Panc1 (cell line): Measurements from ENCODE around the gene ZMYND12.

ENCODE experiments used
- POLR2AphosphoS5 ChIP-seq: IDR thresholded peaks from 2 replicates; pipeline ENCODE4 v1.6.1; 2012; ENCODE audit warnings: mild to moderate bottlenecking, low read depth, low read length, moderate library complexity
- SIN3A ChIP-seq: IDR thresholded peaks from 2 replicates; pipeline ENCODE4 v1.6.1; 2012; ENCODE audit warnings: low read depth, mild to moderate bottlenecking, low read length, moderate library complexity, borderline replicate concordance; ENCODE audit not compliant: insufficient read depth
- TF ChIP-seq, protein P1 (sequence below): fragments of 450-650 bp; IDR thresholded peaks from 2 replicates; pipeline ENCODE4 v1.5.1; 2017; ENCODE audit warnings: mild to moderate bottlenecking

DNA sequence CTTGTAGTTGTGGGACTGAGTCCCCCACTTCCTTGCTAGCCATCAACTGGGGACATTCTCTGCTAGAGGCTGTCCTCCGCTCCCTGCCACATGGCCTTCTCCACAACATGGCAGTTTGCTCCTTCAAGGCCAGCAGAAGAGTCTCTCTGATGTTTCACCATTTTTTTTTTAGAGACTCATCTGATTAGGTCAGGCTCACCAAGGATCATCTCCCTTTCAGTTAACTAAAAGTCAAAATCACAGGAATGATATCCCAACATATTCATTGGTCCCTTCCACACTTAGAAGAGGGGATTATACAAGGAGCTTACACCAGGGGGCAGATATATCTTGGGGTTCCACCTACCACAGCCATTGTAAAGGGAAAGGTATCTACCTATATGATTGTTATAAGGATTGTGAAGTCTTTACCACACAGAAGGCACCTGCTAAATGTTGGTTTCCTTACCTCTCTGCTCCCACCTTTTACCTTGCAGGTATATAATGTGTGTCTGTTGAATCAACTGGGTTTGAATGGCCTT lies 51.9 kb downstream of the ZMYND12 start:
- TF ChIP-seq, protein P1, sequence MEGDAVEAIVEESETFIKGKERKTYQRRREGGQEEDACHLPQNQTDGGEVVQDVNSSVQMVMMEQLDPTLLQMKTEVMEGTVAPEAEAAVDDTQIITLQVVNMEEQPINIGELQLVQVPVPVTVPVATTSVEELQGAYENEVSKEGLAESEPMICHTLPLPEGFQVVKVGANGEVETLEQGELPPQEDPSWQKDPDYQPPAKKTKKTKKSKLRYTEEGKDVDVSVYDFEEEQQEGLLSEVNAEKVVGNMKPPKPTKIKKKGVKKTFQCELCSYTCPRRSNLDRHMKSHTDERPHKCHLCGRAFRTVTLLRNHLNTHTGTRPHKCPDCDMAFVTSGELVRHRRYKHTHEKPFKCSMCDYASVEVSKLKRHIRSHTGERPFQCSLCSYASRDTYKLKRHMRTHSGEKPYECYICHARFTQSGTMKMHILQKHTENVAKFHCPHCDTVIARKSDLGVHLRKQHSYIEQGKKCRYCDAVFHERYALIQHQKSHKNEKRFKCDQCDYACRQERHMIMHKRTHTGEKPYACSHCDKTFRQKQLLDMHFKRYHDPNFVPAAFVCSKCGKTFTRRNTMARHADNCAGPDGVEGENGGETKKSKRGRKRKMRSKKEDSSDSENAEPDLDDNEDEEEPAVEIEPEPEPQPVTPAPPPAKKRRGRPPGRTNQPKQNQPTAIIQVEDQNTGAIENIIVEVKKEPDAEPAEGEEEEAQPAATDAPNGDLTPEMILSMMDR = no peak
- TF ChIP-seq SIN3A = no peak
- no peak for TF ChIP-seq POLR2AphosphoS5
